Activated T-cell treated with anti-CD3 and anti-CD28 coated beads for 4 hours (primary cell): ENCODE results near the gene EPGN.

Experiments
- DNase-seq: peaks from one replicate; pipeline ENCODE4 v3.0.0-alpha.2; 2020

EPGN gene

DNA sequence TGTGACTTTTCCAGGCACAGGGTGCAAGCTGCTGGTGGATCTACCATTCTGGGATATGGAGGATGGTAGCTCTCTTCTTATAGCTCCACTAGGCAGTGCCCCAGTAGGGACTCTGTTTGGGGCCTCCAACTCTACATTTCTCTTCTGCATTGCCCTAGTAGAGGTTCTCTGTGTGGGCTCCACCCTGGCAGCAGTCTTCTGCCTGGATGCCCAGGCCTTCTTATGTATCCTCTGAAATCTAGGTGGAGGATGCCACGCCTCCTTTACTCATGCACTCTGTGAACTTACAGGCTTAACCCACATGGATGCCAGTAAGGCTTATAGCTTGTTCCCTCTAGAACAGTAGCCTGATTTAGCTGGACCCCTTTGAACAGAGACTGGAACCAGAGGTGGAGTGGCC, 35.8 kb downstream of the EPGN start:
- DNase-seq: no peak

DNA sequence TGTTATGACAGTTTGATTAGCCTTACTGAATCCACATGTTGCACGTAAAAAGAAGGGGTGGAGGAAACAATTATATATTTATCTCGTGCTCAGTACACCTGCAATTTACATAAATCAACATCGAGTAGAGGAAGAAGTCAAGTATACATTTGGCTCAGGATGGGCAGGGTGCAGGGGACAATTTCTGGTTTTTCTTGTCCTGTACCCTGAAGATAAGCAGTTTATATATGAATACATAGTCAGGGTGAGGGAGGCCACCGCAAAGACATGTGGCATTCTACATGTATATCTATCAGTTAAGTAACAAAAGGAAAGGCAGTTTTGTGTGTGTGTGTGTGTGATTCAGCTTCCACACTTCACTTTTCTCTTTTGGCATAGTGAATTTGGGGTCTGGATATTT, 45.6 kb downstream of the EPGN start:
- no peak for DNase-seq

DNA sequence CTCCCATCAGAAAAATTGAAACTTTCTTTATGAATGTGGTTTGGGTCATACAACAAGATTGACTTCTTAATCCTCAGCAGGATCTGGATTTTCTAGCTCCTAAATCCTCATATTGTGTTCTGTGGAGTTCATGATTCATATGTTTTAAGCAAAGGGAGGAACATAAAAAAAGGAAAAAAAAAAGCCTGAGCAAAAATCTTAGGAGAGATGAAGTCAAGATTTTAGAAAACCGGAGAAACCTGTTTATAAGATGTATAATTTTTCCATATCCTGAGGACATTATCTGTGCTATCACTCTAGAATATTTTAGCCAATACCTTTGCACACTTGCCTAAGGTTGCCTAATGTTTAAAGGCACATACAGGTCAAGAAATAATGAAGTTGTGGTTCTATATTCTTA, 49.7 kb downstream of the EPGN start:
- no peak for DNase-seq

DNA sequence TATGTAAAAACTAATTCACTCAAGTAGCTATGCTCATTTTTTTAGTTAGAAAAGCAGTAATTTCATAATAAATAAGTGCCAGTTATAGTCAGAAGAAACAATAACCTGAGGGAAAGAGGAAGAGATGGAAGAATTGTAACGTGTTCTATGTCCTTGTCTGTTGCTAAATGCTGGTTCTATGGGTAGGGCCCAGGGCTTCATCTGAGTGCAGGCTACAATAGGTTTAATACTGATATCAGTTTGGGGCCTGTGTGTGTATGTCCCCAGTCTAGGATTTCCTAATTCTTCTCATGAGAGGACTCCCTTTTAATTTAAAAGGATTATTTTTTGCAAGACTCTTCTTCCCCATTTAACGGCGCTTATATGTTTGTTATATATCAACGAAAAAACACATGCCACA, 53.4 kb downstream of the EPGN start:
- no peak for DNase-seq

DNA sequence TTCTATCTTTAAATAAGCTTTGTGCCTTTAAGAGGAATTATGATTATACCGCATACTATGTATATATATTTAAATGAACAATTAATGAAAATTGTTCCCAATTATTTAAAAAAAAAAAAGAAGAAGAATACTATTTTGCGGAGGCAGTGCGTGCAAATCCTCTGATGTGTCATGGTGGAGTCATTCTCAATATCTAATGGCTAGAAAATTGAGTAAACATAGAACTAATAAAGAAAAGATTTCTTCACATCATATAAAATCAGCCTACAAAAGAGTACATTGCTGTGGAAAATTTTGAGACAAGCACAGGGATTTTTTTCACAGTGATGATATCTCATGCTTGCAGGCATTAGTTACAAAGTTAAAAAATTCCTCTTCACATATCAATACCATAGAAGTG, 54.1 kb downstream of the EPGN start:
- no peak for DNase-seq

DNA sequence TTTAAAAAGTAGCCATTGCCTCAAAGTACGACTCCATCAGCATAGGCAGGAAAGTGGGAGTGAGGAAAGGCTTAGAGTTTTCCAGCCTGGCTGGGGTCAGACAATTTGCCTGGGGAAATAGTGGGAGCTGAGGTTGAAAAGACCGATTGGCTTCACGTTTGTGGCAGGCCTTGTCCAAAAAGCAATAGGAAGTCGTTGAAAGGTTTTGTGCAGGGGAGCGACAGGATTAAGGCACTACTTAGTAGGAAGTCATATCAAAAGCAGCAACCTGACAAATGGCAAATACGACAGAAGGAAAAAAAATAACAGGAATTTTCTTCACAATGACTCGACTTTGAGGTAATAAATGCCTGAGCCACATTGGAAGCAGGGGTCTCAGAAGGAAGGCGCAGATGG, 56.0 kb downstream of the EPGN start:
- no peak for DNase-seq

DNA sequence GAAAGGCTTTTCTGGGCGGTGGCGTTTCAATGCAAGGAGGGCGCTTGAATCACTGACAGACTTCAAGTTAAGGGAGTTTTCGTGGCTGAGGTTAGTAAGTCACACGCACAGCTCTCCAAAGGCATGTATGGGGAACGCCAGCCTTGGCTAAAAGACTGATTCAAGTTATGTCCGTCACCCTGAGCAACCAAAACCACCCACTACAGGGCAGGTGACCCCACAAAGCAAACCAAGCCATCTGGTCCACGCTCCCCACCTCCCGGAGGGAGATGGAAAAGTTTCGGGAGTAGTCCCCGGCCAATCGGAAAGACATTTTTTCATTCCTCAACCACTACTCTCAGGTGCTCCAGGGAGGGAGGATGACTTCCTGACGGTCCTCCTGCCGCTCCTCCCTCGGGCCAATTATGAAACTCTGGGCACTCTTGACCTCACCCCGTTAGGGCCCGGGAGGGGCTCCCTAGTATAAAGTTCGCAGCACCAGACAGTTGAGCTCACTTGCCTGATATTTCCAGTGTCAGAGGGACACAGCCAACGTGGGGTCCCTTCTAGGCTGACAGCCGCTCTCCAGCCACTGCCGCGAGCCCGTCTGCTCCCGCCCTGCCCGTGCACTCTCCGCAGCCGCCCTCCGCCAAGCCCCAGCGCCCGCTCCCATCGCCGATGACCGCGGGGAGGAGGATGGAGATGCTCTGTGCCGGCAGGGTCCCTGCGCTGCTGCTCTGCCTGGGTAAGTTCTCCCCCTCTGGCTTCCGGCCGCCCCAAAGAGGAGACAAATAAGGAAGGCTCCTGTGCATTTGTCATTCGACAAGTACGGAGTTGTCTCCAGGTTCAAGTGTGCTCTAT, 56.6 kb downstream of the EPGN start, which contains the start of gene EREG:
EREG (plus strand) TSS at position 494 of the 840 bp plus-strand sequence; CDS start at position 658, 164 bp downstream.
- DNase-seq: no peak

DNA sequence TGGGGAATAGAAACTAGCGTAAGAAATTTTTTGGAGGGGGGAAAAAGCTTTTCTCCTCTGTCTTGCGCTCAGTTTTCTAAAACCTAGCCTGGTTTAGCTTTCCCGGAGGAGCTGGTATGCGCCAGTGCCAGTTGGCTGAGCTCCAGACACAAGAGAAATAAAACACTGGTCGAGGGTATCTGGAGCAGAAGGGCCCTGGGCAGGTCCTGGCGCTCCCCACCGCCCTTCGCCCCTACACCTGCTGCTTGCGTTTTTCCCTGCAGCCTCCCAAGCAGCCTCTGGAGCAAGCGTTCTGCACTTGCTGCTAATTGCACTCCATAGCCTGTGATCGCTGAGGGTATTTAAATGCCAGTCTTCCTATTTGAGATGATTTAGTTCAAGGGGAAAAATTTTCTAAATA, 57.5 kb downstream of the EPGN start:
- DNase-seq: no peak
